Esophagus muscularis mucosa (tissue), 4 donors: ENCODE data around the gene NINJ1. TPM values are rescaled to one million over a fixed set of nuclear protein-coding genes. Genes with fewer than 3 reads are reported as not detected.

Experiments used
- DNase-seq: peaks from one replicate; pipeline ENCODE4 v3.0.0-alpha.2; 2017; ENCODE audit errors: extremely low spot score
- H3K27ac ChIP-seq, 4 donors: fragments of 200-600 bp; sonication (generic); replicated peaks in 1 of 4; 1 replicate in 3 of 4; 2 replicates in 1 of 4; pipeline ENCODE4 v1.5.1; 2016 to 2019; ENCODE audit warnings: mild to moderate bottlenecking in 1 of 4
- H3K27me3 ChIP-seq, 4 donors: fragments of 200-600 bp; sonication (generic); one replicate each; pipeline versions ENCODE4 v1.5.1 to v1.6.0; 2016 to 2019
- H3K36me3 ChIP-seq, 4 donors: fragments of 200-600 bp; sonication (generic); one replicate each; pipeline ENCODE4 v1.5.1; 2016 to 2019
- H3K4me1 ChIP-seq, 4 donors: fragments of 200-600 bp; sonication (generic); one replicate each; pipeline ENCODE4 v1.5.1; 2016 to 2019
- H3K4me3 ChIP-seq, 4 donors: fragments of 200-600 bp; sonication (generic); 1 replicate in 2 of 4; 2 replicates in 2 of 4; pipeline ENCODE4 v1.5.1; 2016 to 2019; ENCODE audit warnings: mild to moderate bottlenecking in 4 of 4, moderate library complexity in 1 of 4
- H3K9me3 ChIP-seq, 4 donors: fragments of 200-600 bp; sonication (generic); 1 replicate in 3 of 4; 2 replicates in 1 of 4; pipeline ENCODE4 v1.5.1; 2016 to 2019
- CTCF ChIP-seq, 3 experiments: fragments of 200-600 bp in 2 of 3; fragments of 450-650 bp in 1 of 3; sonication (generic) in 2 of 3; IDR thresholded peaks; one replicate each; pipeline ENCODE4 v1.5.1; 2017 to 2019; ENCODE audit warnings: antibody characterized with exemption in 3 of 3, mild to moderate bottlenecking in 2 of 3, moderate library complexity in 1 of 3
- EP300 ChIP-seq: sonication (generic); formaldehyde crosslinking; IDR thresholded peaks from one replicate; pipeline ENCODE4 v1.6.1; 2017; ENCODE audit warnings: antibody characterized with exemption
- POLR2A ChIP-seq: fragments of 450-650 bp; IDR thresholded peaks from one replicate; pipeline ENCODE4 v1.6.1; 2017; ENCODE audit warnings: antibody characterized with exemption, moderate library complexity, mild to moderate bottlenecking, low read depth
- POLR2AphosphoS5 ChIP-seq, 2 donors: sonication (generic); formaldehyde crosslinking; IDR thresholded peaks; one replicate each; pipeline ENCODE4 v1.6.1; 2017; ENCODE audit warnings: antibody characterized with exemption in 2 of 2
- WGBS: methylation state at CpG from one replicate; pipeline ENCODE4 v1.1.5; 2018; 5-methylcytosine and 5-hydroxymethylcytosine counted together
- intact Hi-C: fragments of 100-400 bp; cut with DNase I; formaldehyde crosslinking; loops from one replicate; pipeline ENCODE4 v1.15.1; 2023
- total RNA-seq, 4 donors: library from RNA; depleted of rRNA; stranded (reverse); fragments of >200 nt; gene quantifications; one replicate each; pipeline versions ENCODE4 v1.1.0 to v1.2.1, GENCODE V29; 2016

Gene NINJ1
- total RNA-seq, 4 donors from 2014 or later, result 69.3 to 90.6 (median 72.7) TPM

GRCh38 chr9:93180938-93181337 lies 46.9 kb upstream of the NINJ1 start:
- 100% methylated on average over 1 of the region's 1 CpG for WGBS
- peaks cover 18 to 45% (median 40%) of the 10 kb centered on the region in 4 donors for H3K4me1 ChIP-seq
- DNase-seq, result no peak
- no peak overlapping the region for H3K27ac ChIP-seq
- H3K4me3 ChIP-seq, result no peak overlapping the region
- H3K36me3 ChIP-seq, result no peaks in the 10 kb centered on the region
- TF ChIP-seq POLR2A, result no peak
- no peak for TF ChIP-seq CTCF (IDR thresholded peaks at IDR 0.05)
- TF ChIP-seq EP300, result no peak
- TF ChIP-seq POLR2AphosphoS5 (IDR thresholded peaks at IDR 0.05), result no peak
- H3K27me3 ChIP-seq, result peaks cover 0 to 22% (median 0%) of the 10 kb centered on the region in 4 donors
- no peaks in the 10 kb centered on the region for H3K9me3 ChIP-seq
- intact Hi-C loops, result no loop called here

GRCh38 chr9:93178851-93179786 lies 45.1 kb upstream of the NINJ1 start:
- WGBS, result 91% methylated on average over 13 of the region's 22 CpGs

GRCh38 chr9:93177676-93178075 lies 43.6 kb upstream of the NINJ1 start:
- Histone ChIP-seq H3K36me3 (no peaks in the 10 kb centered on the region), H3K9me3 (no peaks in the 10 kb centered on the region), H3K4me1 (peaks cover 10 to 13% (median 10%) of the 10 kb centered on the region in 4 donors), H3K27ac (no peak overlapping the region), H3K27me3 (peaks cover 0 to under 1% (median 0%) of the 10 kb centered on the region in 4 donors), H3K4me3 (no peak overlapping the region)
- WGBS, result 82% methylated on average over 6 of the region's 6 CpGs
- intact Hi-C loops, result no loop called here
- DNase-seq, result no peak
- TF ChIP-seq EP300, result no peak
- TF ChIP-seq CTCF (IDR thresholded peaks at IDR 0.05), result no peak
- TF ChIP-seq POLR2AphosphoS5 (IDR thresholded peaks at IDR 0.05), result no peak
- TF ChIP-seq POLR2A, result no peak

More at GRCh38 chr9:93178851-93179786, 45.1 kb upstream of the NINJ1 start:
- TF ChIP-seq POLR2AphosphoS5 (IDR thresholded peaks at IDR 0.05) (no peak), CTCF (IDR thresholded peaks at IDR 0.05) (no peak), EP300 (no peak), POLR2A (no peak)
- H3K27ac ChIP-seq, result no peak overlapping the region
- H3K27me3 ChIP-seq, result peaks cover 0 to 13% (median 0%) of the 10 kb centered on the region in 4 donors
- H3K36me3 ChIP-seq, result no peaks in the 10 kb centered on the region
- no peaks in the 10 kb centered on the region for H3K9me3 ChIP-seq
- intact Hi-C loops, result no loop called here
- no peak for DNase-seq
- H3K4me1 ChIP-seq, result peaks cover 18 to 27% (median 24%) of the 10 kb centered on the region in 4 donors
- no peak overlapping the region for H3K4me3 ChIP-seq

- Histone ChIP-seq H3K36me3 (no peaks in the 10 kb centered on the region), H3K4me3 (no peak overlapping the region), H3K27ac (no peak overlapping the region), H3K9me3 (no peaks in the 10 kb centered on the region), H3K4me1 (peaks cover 0 to 3% (median 0%) of the 10 kb centered on the region in 4 donors), H3K27me3 (no peaks in the 10 kb centered on the region)
- DNase-seq, result no peak
- TF ChIP-seq POLR2AphosphoS5 (IDR thresholded peaks at IDR 0.05), result no peak
- no peak for TF ChIP-seq POLR2A
- no peak for TF ChIP-seq EP300
- TF ChIP-seq CTCF (IDR thresholded peaks at IDR 0.05), result no peak
- WGBS, result 73% methylated on average over 2 of the region's 3 CpGs
- intact Hi-C loops, result no loop called here
Measured at GRCh38 chr9:93174976-93175375, 40.9 kb upstream of the NINJ1 start.
